AG04450 (cell line): ENCODE results near the gene A1BG. TPM values are rescaled to one million over a fixed set of nuclear protein-coding genes. Genes with fewer than 3 reads are reported as not detected.

Experiments
- CTCF ChIA-PET: fragments of 300-600, 350-600 bp; formaldehyde crosslinking; extraction: SDS; loops from one replicate; lab custom pipeline; 2022; ENCODE audit warnings: antibody characterized with exemption, inconsistent platforms; lab: Charles Lee
- POLR2A ChIA-PET: fragments of 350-600 bp; formaldehyde crosslinking; extraction: SDS; loops from one replicate; lab custom pipeline; 2021; ENCODE audit warnings: antibody characterized with exemption, inconsistent platforms; lab: Yijun Ruan, JAX
- DNase-seq: peaks from one replicate; pipeline ENCODE4 v3.0.0-alpha.2; 2011; ENCODE audit warnings: low read depth, low spot score
- H3K27ac ChIP-seq: one replicate; pipeline ENCODE4 v1.5.1; 2012; ENCODE audit warnings: low read depth, low read length, control low read depth
- H3K27me3 ChIP-seq: one replicate; pipeline ENCODE4 v1.6.0; 2012; ENCODE audit warnings: low read length; ENCODE audit not compliant: control insufficient read depth, insufficient read depth
- H3K4me3 ChIP-seq: 2 replicates; pipeline ENCODE4 v1.5.1; 2011; ENCODE audit warnings: mild to moderate bottlenecking, low read depth, low read length, control low read depth
- H3K9me3 ChIP-seq: 2 replicates; pipeline ENCODE4 v1.5.1; 2012; ENCODE audit warnings: low read length; ENCODE audit not compliant: control insufficient read depth, insufficient read depth
- polyA plus RNA-seq: library from polyadenylated mRNA; depleted of rRNA; stranded (reverse); fragments of >200 nt; gene quantifications from 2 replicates; pipeline ENCODE4 v1.2.3, GENCODE V29; 2011
- TF ChIP-seq, protein P1 (sequence below): IDR thresholded peaks from 2 replicates; pipeline ENCODE4 v1.5.1; 2011; ENCODE audit warnings: low read depth, low read length, control low read depth, inconsistent platforms

The A1BG gene
- polyA plus RNA-seq, 1 experiment, result 7.5 TPM

DNA sequence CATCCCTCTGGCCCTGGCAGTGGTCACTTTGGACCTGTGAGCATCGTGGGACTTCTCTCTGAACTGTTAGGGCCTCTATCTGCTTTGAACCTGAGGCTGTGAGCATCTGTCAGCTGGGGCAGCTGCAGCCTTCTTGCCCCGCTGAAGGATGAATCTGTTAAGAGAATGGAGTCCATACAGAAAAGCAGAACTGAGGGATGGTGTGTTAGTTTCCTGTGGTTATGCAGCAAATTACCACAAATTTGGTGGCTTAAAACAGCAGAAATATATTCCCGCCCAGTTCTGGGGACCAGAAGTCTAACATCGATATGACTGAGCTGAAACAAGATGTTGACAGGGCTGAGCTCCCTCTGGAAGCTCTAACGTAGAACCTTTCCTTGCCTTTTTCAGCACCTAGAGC lies 10.9 kb upstream of the A1BG start:
- Histone ChIP-seq H3K27me3 (peaks cover 2% of the 10 kb centered on the region), H3K4me3 (no peak overlapping the region), H3K27ac (no peak overlapping the region), H3K9me3 (peaks cover 22% of the 10 kb centered on the region; the same call in 1 of the 2 replicates)
- no peak for DNase-seq
- TF ChIP-seq, protein P1, sequence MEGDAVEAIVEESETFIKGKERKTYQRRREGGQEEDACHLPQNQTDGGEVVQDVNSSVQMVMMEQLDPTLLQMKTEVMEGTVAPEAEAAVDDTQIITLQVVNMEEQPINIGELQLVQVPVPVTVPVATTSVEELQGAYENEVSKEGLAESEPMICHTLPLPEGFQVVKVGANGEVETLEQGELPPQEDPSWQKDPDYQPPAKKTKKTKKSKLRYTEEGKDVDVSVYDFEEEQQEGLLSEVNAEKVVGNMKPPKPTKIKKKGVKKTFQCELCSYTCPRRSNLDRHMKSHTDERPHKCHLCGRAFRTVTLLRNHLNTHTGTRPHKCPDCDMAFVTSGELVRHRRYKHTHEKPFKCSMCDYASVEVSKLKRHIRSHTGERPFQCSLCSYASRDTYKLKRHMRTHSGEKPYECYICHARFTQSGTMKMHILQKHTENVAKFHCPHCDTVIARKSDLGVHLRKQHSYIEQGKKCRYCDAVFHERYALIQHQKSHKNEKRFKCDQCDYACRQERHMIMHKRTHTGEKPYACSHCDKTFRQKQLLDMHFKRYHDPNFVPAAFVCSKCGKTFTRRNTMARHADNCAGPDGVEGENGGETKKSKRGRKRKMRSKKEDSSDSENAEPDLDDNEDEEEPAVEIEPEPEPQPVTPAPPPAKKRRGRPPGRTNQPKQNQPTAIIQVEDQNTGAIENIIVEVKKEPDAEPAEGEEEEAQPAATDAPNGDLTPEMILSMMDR, result no peak
- ChIA-PET CTCF (interaction anchor here (0.5 to 0.9 kb wide), 2 partner anchors 155 to 445 kb away, joined by 3 read pairs; partner anchors contain the start of gene ZBTB45), POLR2A (no interaction called here)

DNA sequence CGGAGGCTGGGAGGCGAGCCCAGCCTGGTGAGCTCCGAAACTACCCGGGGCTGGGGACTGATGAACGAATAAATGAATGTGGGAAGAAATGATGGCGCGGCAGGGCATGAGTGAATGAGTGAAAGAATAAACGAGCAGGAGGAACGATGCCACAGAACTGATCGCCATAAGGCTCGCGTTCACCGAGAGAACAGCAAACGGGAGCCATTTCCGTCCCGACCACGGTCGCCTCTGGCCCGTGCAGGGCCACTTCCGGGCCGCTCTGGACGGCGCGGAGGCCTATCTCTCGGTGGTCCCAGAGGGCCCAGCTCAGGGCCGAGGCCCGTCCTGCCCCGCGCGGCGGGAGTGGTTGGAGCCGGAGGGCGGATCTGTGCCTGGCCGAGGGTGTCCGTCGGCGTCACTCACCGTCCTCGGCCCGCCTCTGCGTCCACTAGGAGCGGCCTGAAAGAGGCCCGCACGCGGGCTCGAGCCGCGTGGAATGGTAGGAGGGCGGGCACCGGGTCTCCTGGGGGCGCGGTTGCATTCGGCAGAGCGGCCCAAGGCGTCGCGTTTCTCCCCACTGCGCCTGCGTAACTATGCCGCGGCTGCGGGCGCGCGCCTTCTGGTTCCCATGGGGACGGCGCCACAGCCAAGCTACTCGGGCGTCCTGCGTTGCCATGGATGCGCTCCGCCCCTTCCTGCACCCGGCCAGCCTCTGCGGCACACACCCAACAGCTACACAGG lies 9.1 kb upstream of the A1BG start, which contains the start of gene ZNF497:
TSS of gene ZNF497 (minus strand) at position 480 of the 723 bp plus-strand sequence. CDS start 5,116 bp downstream, outside the sequence.
- Histone ChIP-seq H3K27me3 (peaks cover 6% of the 10 kb centered on the region), H3K27ac (peak within 1 kb of the TSS; percentile 97), H3K9me3 (peaks cover 7% of the 10 kb centered on the region; the same call in 1 of the 2 replicates), H3K4me3 (peak within 1 kb of the TSS; percentile 77)
- ChIA-PET CTCF (interaction anchor here (0.6 kb wide), 1 partner anchor 44 kb away, joined by 4 read pairs; no protein-coding TSS in a partner anchor), POLR2A (interaction anchor here (0.5 to 2.3 kb wide), 18 partner anchors 8 to 198 kb away, joined by 3 to 17 read pairs (median 4); partner anchors contain the start of genes ERVK3-1, RPS5, UBE2M and ZBTB45)
- peak; percentile 88 for DNase-seq
- TF ChIP-seq, protein P1, result no peak; the same call in 1 of the 2 replicates

DNA sequence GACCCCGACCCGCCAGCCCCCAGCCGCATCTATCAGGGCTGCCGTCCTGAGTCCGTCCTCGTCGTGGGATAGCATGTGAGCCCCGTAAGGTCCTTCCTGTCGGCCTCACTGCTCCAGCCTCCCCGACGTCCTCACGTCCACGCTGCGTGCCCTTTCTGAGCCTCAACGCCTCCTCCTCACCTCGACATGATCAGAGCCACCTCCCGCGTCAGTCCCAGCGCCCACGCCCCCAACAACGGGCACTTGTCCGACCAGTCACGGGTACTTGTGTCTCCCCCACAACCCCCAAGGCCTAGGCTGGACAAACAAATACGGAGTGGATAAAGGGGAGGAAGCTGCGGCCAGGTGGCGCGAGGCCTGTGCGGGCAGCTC lies 8.6 kb upstream of the A1BG start:
- peak overlapping the region; percentile 77 for H3K4me3 ChIP-seq
- TF ChIP-seq, protein P1, result 0 out of 2 replicates have a peak, but pooled peaks have one; percentile 24
- ChIA-PET CTCF (no interaction called here), POLR2A (interaction anchor here (0.6 to 2.3 kb wide), 11 partner anchors 12 to 158 kb away, joined by 3 to 17 read pairs (median 6); partner anchors contain the start of genes ERVK3-1, ZBTB45, ZNF584 and ZNF837)
- peaks cover 7% of the 10 kb centered on the region; the same call in 1 of the 2 replicates for H3K9me3 ChIP-seq
- H3K27me3 ChIP-seq, result peaks cover 10% of the 10 kb centered on the region
- DNase-seq, result no peak
- H3K27ac ChIP-seq, result peak overlapping the region; percentile 97

DNA sequence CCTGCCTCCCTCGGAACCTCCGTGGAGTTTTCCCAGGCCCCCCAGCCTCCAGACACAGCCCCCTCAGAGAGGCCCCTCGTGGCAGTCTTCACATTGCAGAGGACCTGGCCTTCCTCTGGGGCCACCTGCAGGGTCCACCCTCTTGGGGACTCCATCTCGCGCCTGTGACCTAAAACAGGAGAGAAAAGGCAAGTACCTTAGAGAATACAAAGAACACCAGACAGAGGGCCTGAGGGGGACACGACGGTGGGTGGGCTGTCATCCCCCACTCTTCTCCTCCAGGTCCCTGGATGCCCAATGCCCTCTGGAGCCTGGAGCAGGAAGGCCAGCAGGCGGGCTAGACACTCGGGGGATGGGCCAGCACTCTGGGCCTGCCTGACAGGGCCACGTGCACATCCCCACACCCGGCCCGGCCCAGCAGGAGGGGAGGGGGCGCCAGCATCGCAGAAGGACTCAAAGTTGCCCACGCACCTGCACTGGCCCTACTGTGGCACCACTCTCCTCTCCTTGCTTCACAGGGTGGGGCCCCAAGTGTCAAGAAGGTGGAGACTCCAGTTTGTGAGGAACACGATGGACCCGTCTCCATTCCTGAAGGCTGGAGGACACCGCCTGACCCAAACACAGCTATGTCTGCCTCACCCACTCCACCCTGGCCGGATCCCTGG lies 4.3 kb upstream of the A1BG start:
- TF ChIP-seq, protein P1, result no peak
- CTCF ChIA-PET, result no interaction called here
- Histone ChIP-seq H3K4me3 (no peak overlapping the region), H3K27me3 (peaks cover 25% of the 10 kb centered on the region), H3K9me3 (peaks cover 19% of the 10 kb centered on the region; the same call in 1 of the 2 replicates), H3K27ac (no peak overlapping the region)
- no peak for DNase-seq
- POLR2A ChIA-PET, result no interaction called here
